Nephron (organoid): ENCODE measurements around the gene TMEM238.

Source experiments
- H3K27ac Mint-ChIP-seq, 3 experiments: 2 replicates each; pipeline ENCODE4 v1.8.0; 2020; ENCODE audit warnings: mixed read lengths in 3 of 3, mild to moderate bottlenecking in 2 of 3, moderate library complexity in 1 of 3
- H3K27me3 Mint-ChIP-seq: 2 replicates; pipeline ENCODE4 v1.8.0; 2021; ENCODE audit warnings: low read depth, mild to moderate bottlenecking, moderate library complexity, mixed read lengths
- H3K36me3 Mint-ChIP-seq: 2 replicates; pipeline ENCODE4 v1.8.0; 2020; ENCODE audit warnings: low read depth, mixed read lengths
- H3K4me1 Mint-ChIP-seq: 2 replicates; pipeline ENCODE4 v1.8.0; 2020; ENCODE audit warnings: mixed read lengths
- H3K4me3 Mint-ChIP-seq, 3 experiments: 2 replicates each; pipeline ENCODE4 v1.8.0; 2020; ENCODE audit warnings: mild to moderate bottlenecking in 3 of 3, mixed read lengths in 3 of 3, moderate library complexity in 2 of 3
- H3K9me3 Mint-ChIP-seq: 2 replicates; pipeline ENCODE4 v1.8.0; 2020; ENCODE audit warnings: mixed read lengths
- TF ChIP-seq, protein P1 (sequence below), 3 experiments: fragments of 200-600 bp; sonication (generic); IDR thresholded peaks; one replicate each; pipeline ENCODE4 v1.5.0; 2021; ENCODE audit warnings: antibody characterized with exemption in 3 of 3; ENCODE audit not compliant: unreplicated experiment in 3 of 3

TMEM238 gene

GRCh38 chr19:55341171-55341588 is 42.9 kb downstream of the TMEM238 start:
- Mint-ChIP-seq H3K4me3 (peak overlapping the region; percentile 90 to 98 (median 94)), H3K27me3 (peaks cover 4% of the 10 kb centered on the region), H3K4me1 (peaks cover 28% of the 10 kb centered on the region), H3K36me3 (peaks cover 16% of the 10 kb centered on the region), H3K27ac (peak overlapping the region; percentile 31 to 98 (median 87)), H3K9me3 (no peaks in the 10 kb centered on the region)
- TF ChIP-seq, protein P1, sequence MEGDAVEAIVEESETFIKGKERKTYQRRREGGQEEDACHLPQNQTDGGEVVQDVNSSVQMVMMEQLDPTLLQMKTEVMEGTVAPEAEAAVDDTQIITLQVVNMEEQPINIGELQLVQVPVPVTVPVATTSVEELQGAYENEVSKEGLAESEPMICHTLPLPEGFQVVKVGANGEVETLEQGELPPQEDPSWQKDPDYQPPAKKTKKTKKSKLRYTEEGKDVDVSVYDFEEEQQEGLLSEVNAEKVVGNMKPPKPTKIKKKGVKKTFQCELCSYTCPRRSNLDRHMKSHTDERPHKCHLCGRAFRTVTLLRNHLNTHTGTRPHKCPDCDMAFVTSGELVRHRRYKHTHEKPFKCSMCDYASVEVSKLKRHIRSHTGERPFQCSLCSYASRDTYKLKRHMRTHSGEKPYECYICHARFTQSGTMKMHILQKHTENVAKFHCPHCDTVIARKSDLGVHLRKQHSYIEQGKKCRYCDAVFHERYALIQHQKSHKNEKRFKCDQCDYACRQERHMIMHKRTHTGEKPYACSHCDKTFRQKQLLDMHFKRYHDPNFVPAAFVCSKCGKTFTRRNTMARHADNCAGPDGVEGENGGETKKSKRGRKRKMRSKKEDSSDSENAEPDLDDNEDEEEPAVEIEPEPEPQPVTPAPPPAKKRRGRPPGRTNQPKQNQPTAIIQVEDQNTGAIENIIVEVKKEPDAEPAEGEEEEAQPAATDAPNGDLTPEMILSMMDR (IDR thresholded peaks at IDR 0.05; ENCODE audit: unreplicated experiment in 3 of 3), result no peak

DNA sequence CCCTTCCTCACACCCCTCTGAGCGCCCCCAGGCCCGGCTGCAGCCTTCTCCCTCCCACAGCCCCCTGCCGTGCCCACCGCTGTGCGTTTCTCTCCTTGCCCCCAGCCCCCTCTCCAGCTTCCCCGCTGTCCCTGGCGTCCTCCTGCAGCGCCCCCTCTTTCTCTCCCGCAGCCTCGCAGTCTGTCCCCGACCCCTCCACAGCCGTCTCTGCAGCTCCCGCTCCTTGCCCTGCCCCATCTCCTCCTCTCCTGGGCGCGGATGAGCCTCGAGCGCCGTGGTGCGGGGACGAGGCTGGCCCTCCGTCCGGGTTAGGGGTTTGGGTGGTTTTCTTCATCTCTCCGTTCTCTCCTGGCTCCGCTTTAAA is 43.3 kb downstream of the TMEM238 start:
- Mint-ChIP-seq H3K27me3 (peaks cover 4% of the 10 kb centered on the region), H3K9me3 (no peaks in the 10 kb centered on the region), H3K4me3 (peak overlapping the region; percentile 90 to 98 (median 94)), H3K4me1 (peaks cover 24% of the 10 kb centered on the region), H3K27ac (peak overlapping the region in 2 of 3 experiments; percentile 81 to 98), H3K36me3 (peaks cover 16% of the 10 kb centered on the region)
- TF ChIP-seq, protein P1 (IDR thresholded peaks at IDR 0.05; ENCODE audit: unreplicated experiment in 3 of 3), result no peak

- Mint-ChIP-seq H3K27me3 (peaks cover 4% of the 10 kb centered on the region), H3K27ac (peak overlapping the region; percentile 80 to 98 (median 90)), H3K4me1 (peaks cover 17% of the 10 kb centered on the region), H3K4me3 (peak overlapping the region; percentile 95 to 98 (median 96)), H3K9me3 (no peaks in the 10 kb centered on the region), H3K36me3 (peaks cover 12% of the 10 kb centered on the region)
- TF ChIP-seq, protein P1 (IDR thresholded peaks at IDR 0.05; ENCODE audit: unreplicated experiment in 3 of 3), result no peak
These were observed 44.0 kb downstream of the TMEM238 start for GRCh38 chr19:55339889-55340783.

GRCh38 chr19:55339105-55339888 is 44.8 kb downstream of the TMEM238 start, which contains the start of gene KMT5C:
TSS of gene KMT5C (plus strand) at chr19:55339876. CDS start at chr19:55341937, 2,061 bp downstream.
- peaks cover 12% of the 10 kb centered on the region for H3K36me3 Mint-ChIP-seq
- H3K9me3 Mint-ChIP-seq, result no peaks in the 10 kb centered on the region
- TF ChIP-seq, protein P1 (IDR thresholded peaks at IDR 0.05; ENCODE audit: unreplicated experiment in 3 of 3), result peak; percentile 27 to 37 (median 36)
- H3K27me3 Mint-ChIP-seq, result peaks cover 4% of the 10 kb centered on the region
- peaks cover 12% of the 10 kb centered on the region for H3K4me1 Mint-ChIP-seq
- H3K27ac Mint-ChIP-seq, result peak within 1 kb of the TSS; percentile 80 to 98 (median 95)
- H3K4me3 Mint-ChIP-seq, result peak within 1 kb of the TSS; percentile 95 to 98 (median 96)

- TF ChIP-seq, protein P1 (IDR thresholded peaks at IDR 0.05; ENCODE audit: unreplicated experiment in 3 of 3), result no peak
- H3K36me3 Mint-ChIP-seq, result no peaks in the 10 kb centered on the region
These were observed 48.0 kb downstream of the TMEM238 start for GRCh38 chr19:55336101-55336500.

More at GRCh38 chr19:55336101-55336500, 48.0 kb downstream of the TMEM238 start:
- peaks cover 6% of the 10 kb centered on the region for H3K4me1 Mint-ChIP-seq
- no peak overlapping the region for H3K4me3 Mint-ChIP-seq
- peaks cover 7% of the 10 kb centered on the region for H3K27me3 Mint-ChIP-seq
- H3K27ac Mint-ChIP-seq, result no peak overlapping the region
- H3K9me3 Mint-ChIP-seq, result no peaks in the 10 kb centered on the region
